ENCODE measurements around the gene FCRL5.

GRCh38 chr1:157504646-157505045 lies 47.7 kb downstream of the FCRL5 start:
- TF ChIP-seq CTCF (IDR thresholded peaks at IDR 0.05) (no peak), POLR2AphosphoS5 (IDR thresholded peaks at IDR 0.05) (no peak)

Measured in breast epithelium (tissue), 3 donors.